Effector CD4-positive, alpha-beta T cell (primary cell): ENCODE measurements around the gene PLA2G1B. TPM values are rescaled to one million over a fixed set of nuclear protein-coding genes. Genes with fewer than 3 reads are reported as not detected.

Source experiments
- DNase-seq: peaks from one replicate; pipeline ENCODE4 v3.0.0-alpha.2; 2020
- total RNA-seq: gene quantifications from one replicate; lab custom pipeline; 2026; lab: John Stamatoyannopoulos, UW

PLA2G1B gene
- total RNA-seq = not detected

DNA sequence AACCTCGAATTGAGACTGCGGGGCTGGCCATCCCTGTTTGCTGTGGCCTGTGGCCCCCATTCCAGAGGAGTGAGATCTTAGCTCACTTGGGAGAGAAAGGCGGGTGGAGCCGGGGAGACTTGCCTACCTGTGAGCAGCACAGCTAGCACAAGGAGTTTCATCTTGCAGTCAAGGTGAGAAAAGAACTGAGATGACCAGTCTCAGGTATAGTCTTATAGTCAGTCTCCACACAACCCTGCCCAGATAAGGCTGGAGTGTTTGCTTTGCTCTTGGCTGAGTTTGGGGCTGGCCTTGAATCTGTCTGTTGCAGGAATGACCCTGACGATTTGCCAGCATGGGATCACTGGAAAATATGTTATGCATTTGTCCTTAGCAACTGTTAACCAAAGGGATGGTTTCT is at the start of gene PLA2G1B:
PLA2G1B (minus strand) TSS at position 187 of the 400 bp plus-strand sequence; CDS start at position 161, 26 bp downstream.
- DNase-seq = no peak

DNA sequence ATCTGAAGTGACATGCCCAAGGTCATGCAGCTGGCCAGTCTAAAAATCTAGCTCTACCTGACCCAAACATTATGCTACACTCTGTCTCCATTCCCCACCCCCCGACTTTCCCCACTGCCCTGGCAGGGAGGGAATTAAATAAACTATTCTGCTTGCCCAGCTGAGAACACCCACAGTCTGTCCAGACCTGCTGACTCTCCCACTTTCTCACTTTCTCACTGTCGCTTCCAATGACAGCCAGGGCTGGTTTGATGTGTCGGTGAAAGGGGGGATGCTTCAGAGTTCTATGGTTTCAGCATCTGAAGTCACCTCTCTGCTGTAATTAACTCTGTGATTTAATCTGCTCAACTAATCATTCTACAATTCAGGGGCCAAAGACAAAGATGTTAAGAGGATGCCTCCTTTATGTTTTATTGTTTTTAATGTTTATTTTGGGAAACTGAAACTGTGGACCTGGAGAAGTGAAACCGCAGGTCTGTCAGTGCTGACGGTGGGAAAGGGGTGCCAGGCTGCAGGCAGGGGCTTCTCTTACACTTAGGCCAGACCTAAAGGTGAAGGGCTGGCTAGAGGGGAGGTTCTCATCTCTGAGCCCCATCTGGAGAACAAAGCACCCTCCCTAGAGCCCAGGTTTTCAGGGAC is 49.5 kb upstream of the PLA2G1B start:
- no peak for DNase-seq

DNA sequence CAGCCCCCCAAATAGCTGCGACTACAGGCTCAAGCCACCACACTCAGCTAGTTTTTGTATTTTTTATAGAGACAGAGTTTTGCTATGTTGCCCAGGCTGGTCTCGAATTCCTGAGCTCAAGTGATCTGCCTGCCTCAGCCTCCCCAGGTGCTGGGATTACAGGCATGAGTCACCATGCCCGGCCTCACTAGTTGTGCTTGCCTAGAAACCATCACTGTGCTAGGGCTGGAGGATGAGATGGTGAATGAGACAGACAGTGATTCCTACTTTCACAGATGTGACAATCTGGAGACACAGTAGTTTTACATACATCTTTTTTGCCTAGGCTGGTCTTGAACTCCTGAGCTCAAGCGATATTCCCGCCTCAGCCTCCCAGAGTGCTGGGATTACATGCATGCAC is 48.8 kb upstream of the PLA2G1B start:
- no peak for DNase-seq

DNA sequence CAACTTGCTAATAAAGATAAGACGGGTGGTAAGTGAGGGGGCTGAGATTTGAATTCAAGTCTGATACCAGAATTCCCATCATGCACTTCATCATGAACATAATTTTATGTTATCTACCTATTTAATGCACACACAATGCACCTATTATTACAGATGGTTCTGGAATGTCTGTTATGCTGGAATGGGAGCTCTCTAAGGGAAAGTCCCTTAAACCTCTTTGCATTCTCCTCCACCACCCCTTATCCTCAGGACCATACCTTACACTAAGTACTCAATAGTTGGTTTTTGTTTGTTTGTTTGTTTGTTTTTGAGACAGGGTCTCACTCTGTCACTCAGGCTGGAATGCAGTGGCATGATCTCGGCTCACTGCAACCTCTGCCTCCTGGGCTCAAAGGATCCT is 48.4 kb upstream of the PLA2G1B start:
- no peak for DNase-seq

DNA sequence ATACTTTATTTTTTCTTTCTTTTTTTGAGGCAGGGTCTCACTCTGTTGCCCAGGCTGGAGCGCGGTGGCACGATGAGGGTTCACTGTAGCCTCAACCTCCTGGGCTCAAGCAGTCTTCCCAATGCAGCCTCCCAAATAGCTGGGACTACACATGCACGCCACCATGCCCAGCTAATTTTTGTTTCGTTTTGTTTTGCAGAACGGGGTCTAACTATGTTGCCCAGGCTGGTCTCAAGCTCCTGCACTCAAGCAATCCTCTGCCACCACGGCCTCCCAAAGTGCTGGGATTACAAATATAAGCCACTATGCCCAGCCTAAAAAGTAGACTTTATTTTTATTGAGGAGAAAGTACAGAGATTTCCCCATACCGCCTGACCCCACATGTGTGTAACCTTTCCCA is 46.1 kb upstream of the PLA2G1B start:
- DNase-seq = no peak

DNA sequence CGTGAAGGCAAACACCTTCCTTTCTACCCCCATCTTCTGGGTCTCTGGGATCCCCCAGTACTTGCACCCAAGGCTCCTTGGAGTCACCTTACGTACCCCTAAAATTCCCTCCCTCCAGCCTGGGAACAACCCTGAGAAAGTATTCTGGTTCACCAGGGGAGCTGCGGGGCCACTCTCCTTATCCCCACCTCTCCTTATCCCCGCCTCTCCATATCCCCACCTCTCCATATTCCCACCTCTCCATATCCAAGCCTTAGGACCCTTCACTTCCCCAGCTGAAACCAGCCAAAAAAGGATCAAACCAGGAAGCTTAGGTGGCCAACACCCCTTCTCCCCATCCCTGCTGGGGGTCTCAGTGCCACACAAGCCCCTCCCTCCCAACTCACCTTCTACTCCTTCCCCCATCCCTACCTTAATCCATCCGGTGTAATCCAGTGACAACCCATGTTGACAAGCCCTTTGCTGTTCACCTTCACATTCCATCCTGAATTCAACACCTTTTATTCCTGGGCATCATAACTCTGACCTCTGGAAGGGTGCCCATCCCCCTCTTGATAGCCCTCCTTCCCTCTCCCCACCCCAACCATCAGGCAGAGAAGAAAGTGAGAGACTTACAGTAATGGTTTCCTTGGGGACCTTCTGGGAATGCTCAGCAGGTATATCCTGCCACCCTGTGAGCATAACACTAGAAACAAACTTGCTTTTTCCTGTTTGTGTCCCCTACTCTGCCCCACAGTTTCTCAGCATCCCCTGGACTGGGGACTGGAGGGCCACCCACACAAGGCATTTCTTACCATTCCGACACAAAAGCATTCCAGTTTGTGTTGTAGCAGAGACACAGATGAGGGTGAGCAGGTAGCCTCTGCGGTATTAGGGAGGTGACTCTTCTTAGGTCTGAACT is 43.0 kb upstream of the PLA2G1B start:
- no peak for DNase-seq

DNA sequence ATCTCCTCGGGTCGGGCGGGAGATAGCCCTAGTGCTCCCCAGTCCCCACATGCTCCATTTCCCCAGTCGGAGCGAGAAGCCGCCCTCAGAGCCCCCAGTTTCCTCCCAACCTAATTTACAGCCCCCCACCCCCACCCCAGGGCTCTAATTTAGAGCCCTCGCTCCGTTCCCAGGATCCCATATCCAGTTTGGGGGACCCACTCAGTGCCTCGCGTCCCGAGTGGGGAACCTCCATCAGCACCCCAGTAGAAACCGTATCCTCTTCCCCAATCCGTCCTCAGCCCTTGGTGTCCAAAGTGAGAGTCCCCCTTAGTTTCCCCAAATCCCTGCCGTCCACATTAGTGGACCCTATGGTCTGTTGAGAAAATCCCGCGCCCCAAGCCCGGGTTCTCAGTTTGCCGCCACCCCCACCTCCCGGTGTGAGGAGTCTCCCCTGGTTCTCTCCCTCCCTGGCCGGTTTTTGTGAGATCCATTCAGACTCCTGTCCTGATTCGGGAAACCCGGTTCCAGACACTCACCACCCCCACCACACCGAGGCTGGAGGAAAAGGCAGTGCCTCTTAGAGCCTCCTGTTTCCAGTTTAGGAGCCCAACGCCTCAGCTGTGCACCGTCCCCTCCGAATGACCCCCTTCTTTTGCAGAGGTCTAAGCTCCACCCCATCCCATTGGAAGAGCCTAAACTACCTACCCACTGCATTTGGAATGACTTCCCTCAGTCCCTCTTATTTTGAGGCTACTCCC is 42.2 kb upstream of the PLA2G1B start:
- DNase-seq = no peak

DNA sequence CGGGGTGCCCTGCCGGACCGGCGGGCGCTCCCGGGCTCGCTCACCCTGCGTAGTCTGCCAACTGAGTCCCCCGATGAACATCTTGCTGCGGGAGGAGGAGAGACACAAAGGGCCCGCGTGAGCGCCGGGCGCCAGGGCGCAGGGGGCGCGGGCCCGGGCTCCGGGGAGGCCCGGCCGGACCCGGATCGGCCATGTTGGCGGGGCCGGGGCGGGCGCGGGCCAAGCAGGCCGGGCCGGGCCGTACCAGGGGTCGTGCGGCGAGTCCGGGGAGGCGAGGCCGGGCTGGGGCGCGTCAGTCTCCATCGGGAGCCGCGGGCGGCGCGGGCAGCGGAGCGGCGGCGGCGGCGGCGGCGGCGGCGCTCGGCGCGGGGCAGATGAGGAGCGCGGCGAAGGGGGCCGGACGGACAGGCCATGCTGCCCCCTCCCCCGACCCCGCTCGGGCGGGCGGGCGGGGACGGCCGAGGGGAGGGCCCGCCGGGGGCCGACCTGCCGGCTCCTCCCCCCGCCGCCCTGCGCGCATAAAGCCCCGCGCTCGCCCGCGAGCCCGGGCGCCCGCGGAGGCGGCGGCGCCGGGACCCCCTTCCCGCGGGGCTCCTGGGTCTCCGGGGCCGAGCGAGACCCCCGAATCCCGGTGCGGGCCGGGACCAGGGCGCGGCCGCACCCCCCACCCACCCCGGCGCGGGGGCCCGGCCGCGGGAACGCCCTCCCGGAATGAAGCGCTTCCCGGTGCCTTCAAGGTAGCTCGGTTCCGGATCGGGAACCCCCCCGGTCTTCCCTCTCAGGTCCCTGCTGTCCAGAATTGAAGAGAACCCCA is 41.4 kb upstream of the PLA2G1B start, which contains the start of gene MSI1:
MSI1 (minus strand) TSS at position 376 of the 814 bp plus-strand sequence; CDS start at position 303, 73 bp downstream.
- DNase-seq = no peak

DNA sequence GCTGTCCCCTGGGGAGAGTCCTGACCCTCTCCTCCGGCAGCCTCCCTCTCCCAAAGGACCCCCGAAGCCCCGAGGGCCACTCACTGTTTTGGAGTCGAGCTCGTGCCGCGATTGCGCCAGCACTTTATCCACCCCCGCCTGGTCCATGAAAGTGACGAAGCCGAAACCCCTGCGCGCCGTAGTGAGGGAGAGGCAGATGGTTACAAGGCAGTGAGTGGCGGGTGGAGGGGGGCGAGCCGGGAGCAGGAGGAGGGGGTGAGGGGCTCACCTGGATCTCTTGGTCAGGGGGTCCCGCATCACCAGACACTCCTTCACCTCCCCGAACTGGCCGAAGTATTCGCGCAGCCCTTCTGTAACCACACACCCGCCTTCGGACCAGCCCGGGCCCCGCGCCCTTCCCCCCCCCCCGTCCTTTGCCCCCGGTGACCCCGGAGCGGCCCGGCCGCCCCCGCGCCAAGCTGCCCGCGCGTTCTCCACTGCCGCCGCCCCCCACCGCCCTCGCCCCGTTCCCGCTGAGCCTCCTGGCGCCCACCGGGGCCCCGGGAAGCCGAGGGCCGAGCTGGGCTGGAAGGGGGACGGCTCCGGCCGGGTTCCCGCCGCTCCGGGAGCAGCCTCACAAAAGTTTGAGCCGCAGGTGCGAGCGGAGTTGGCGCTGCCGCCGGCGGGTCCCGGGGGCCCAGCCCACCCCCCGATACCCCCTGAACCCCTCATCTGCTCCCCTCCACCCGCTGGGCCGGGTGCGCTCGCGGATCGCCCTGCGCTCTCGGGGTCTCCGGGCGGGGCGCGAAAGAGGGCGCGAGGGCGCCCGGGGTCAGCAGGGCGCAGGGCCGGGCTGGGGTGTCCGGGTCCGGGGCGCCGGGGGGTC is 40.6 kb upstream of the PLA2G1B start:
- no peak for DNase-seq

DNA sequence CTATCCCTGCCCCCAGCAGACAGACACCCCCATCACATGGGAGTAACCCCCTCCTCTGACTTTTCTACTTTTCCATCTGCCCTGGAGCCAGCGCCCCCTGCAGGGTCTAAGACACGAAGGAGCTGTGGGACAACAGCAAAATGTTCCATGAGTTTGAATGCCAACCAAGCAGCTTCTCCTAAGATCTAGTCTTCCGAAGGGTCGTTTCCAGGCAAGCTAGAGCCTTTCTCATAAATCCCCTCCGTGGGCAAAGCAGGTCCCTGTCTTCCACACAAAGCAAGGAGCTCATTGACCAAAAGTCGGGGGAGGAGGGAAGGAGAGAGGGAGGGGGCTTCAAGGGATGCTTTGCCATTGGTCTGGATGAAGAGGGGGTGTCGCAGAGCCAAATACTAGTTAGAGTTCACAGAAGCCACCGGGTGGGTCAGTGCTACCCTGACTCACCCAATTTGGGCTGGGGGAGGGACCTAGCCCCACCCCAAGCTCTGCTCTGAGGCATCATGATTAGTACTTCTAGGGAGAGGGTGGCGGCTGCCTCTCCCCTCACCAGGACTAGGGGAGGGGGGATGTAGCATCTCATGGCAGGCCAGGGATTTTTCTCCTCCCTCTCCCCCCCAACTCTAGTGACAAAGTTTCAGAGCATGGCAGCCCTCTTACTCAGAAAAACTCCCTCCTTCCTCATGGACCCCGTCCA is 39.8 kb upstream of the PLA2G1B start:
- no peak for DNase-seq

DNA sequence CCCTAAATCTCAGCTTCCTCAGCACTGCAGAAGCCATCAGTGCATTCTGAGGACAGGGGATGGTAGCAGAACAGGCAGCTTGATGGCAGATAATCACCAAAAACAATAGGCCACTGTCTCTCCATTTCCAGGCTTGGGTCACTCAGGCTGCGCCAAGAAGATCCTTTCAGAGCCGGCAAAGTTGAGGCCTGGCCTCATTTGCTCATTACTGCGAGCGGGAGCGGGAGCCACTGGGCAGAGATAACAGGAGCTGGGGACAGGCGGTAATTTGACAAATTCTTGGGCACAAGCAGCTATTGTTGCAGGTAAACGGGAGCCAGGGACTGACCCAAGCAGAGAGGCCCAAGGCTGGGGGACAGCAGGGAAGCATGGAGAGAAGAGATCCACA is 39.3 kb upstream of the PLA2G1B start:
- DNase-seq = no peak

DNA sequence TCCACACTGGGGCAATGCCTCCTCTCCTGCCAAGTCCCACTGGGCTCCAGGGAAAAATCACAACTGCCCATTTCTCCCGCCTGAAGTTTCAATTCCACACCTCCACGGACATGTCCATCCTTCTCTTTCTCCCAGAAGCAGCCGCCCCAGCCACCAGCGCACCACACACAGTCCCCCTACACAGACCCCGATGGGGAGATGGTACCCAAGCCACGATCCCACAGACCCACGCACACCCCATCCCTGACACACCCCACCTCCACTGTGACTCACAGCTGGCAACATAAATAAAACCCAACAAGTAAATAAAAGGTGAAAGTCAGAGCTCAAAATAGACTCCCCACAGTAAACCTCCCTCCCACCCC is 38.7 kb upstream of the PLA2G1B start:
- DNase-seq = no peak

DNA sequence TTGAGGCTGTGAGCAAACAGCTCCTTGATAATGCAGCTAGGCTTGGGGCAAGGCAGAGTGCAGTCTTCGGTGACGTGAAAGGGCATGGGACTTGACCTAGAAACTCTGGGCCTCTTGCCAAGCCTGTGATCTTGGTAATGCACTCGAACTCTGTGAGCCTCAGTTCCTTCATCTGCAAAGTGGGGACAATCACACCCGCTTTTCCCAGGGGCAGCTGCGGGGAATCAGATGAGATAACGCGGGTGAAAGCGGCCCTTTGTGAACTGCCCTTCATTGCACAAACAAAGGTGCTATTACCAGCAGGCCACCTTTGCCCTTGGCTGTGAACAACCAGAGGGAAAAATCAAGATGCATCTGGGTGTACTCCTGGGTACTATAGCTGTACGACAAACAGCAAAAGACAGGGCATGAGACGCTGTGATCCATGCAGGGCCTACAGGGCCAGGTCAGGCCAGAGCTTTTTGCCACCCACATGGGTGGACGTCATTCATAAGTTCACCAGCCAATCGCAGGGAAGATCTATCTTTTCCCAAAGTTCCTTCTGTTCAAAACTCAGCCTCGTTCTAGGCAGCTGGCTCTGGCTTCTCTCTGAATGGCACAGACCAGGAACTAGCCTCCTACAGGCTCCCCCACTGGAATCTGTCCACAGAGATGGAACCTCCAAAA is 38.2 kb upstream of the PLA2G1B start:
- no peak for DNase-seq

DNA sequence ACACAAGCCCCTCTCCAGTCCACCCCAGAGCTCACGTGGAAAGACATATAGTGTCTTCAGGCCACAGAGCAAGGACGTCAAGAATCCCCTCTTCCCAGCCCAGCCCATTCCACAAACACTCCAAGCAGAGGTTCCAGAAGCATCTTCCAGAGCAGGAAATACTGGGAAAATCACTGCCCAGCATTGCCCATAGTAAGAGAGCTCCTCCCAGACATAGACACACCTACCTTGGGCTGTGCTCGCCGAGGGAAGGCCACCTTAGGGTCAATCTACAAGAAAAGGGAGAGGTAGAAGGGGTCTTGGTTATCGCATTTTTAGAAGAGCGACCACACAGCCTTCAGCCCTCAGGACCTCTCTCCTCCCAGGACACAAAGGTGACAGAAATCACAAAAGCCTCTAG is 36.9 kb upstream of the PLA2G1B start:
- DNase-seq = no peak

DNA sequence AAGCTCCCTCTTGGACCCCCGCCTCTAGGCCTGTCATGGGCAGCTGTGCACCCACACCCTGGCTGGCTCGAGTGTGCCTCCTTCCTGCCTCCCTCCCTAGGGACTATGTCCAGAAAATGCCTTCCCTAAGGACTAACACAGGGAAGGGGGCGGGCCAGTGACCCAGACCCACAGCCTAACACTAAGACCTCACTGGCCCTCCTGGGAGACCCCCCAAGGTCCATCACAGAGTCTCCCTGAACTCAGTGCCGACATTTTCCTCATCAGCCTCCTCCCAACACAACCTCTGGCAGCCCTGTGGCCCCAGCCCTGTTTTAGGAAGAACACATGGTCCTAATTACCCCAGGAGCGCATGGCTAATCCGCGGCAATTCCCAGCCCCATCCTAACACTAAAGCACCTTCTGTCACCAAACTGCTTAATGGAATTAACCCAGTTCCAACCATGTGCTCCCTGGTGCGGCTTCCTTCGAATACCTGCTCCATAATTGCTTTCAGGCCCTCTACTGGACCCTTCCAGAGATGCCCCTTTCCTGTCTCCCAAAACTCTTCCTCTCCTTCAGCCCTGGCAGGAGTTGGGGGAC is 35.8 kb upstream of the PLA2G1B start:
- DNase-seq = no peak

DNA sequence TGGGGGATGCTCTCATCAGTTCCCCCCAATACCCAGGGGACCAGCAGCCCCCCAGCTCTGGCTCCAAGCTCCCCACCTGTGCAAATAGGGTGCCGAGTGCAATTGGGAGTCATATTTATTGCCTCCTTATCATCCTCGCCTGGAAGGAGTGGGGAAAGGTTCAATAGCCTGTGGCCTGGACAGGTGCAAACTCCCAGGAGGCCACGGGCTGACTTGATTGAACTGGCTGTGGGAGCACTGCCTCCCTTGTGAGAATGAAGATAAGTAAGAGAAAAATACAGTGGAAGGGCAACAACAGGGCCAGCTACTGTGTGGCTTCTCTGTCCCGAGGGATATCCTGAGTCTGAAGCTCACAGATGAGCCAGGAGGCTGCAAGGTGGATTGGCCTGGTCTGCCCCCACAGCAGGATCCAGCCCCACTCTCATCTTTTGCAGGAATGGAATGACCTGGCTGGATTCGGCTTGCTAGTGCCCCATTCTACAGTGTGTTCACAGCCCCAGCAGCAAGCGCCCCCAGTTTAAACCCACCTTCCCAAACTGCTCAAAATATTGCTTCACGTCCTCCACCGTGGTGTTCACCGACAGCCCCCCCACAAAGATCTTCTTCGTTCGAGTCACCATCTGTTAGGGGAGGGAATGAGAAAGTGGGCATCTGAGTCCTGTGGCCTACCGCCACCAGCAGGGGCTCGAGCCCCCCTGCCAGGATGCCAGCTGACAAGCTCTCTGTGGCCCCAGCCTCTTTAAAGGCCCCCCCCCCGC is 35.1 kb upstream of the PLA2G1B start:
- DNase-seq = no peak

DNA sequence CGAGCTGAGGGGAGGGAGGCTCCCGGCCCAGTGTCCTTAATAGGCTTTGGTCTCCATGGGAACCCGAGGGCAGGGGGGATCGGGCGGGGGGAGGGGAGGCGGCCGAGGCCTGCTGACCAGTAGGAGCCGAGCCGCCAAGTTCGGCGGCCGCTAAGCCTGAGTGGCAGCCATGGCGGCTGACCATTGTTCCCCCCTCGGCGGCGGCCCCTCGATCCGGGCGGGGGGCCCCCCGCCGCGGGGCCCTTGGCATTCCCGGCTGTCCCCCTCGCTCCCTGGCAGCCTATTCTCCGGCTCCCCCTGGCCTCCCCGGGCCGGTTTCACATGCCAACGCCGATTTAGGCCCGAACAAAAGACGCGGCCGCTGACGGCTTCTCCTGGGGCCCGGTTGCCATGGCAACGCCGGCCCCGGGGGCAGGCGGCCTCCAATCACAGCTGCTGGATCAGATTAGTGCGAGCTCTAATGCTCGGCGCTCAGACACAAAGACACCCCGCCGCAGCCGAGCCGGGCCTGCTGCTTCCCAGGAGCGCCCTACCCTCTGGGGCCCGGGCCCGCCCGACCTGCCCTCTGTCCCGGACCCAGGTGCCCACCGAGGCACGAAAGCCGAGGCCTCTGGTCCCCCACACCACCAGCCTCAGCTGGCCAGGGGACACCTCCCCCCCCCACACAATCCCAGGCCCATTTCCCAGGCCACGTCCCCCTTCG is 34.1 kb upstream of the PLA2G1B start:
- no peak for DNase-seq

DNA sequence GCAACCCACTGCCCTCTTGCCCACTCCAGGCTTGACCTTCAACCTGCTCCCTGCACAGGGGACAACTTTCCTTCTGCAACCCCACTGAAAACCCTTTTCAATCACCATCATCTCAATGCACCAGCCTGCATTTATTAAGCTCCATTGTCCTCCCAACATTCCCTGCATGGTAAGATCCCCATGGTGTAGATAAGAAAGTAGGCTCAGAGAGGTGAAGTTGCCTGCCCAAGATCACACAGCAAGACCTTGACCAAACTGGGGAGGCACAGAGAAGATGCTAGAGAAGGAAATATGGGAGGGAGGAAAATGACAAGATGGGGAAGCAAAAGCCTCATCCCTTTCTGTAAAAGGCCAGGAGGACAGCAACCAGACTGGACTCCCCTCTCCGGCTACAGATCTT is 31.5 kb upstream of the PLA2G1B start:
- no peak for DNase-seq
